HK-2 (cell line): ENCODE data around the gene NPTX1.

Experiments
- DNase-seq: peaks from one replicate; pipeline ENCODE4 v3.0.0-alpha.2; 2018; ENCODE audit not compliant: unreplicated experiment

The NPTX1 gene

DNA sequence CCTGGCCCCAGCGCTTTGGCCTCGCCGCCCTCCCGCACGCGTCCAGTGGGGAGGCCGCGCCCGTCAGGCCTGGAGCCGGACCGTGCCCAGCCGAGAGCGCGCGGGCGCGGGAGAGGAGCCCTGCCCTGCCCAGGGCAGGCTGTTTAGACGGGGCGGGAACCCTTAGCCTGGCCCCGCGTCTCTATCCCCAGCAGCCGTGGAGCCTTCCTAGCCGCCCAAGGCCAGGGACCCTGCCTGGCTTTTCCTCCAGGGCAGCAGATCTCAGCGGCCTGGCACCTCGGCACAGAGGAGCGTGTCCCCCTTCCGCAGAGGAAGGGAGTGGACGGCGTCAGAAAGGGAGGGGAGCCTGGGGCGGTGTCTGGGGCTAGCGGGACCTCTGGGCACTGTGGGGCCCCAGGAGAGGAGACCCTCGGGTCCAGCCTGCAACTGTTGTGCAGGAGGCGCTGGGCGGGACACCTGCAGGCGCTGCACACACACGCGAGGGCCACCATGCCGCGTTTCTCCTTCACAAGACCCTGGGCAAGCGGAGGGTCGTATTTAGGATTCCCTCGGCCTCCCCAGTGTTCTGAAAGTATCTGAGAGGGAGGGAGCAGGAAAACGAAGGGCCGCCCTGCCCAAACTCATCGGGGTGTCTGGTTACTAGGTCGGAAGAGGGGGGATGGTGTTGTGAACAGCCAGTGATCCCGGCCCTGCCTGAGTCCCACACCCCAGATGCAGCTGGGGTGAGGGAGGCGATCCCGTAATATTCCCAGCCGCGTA is 2.3 kb upstream of the NPTX1 start:
- no peak for DNase-seq

- no peak for DNase-seq
These were observed 1.5 kb upstream of the NPTX1 start for GRCh38 chr17:80477647-80478478.

- DNase-seq = no peak
These were observed 655 bp upstream of the NPTX1 start for GRCh38 chr17:80476877-80477646.

GRCh38 chr17:80474961-80475909 is 1.2 kb downstream of the NPTX1 start:
- no peak for DNase-seq

- DNase-seq = no peak
These were observed 2.0 kb downstream of the NPTX1 start for GRCh38 chr17:80474231-80474960.

- DNase-seq = no peak
These were observed 2.7 kb downstream of the NPTX1 start for GRCh38 chr17:80473701-80474100.

DNA sequence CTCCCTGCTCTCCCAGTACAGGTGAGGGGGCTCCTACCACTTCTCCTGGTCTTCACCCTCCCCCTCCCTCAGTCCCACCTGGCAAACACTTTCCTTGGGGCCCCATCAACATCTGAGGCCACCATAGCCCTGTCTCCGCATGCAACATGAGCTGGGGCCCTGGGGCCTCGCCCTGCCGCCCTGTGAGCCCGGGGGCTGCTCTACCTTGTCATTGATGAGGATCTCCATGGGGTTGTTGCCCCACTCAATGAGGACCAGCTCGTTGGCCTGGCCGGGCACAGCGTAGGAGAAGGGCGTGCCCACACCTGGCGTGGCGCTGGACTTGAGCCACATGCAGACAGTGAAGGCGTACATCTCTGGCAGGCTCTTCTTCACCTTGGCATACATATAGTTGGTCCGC is 3.4 kb downstream of the NPTX1 start:
- DNase-seq = no peak

GRCh38 chr17:80471922-80472321 is 4.5 kb downstream of the NPTX1 start:
- no peak for DNase-seq

DNA sequence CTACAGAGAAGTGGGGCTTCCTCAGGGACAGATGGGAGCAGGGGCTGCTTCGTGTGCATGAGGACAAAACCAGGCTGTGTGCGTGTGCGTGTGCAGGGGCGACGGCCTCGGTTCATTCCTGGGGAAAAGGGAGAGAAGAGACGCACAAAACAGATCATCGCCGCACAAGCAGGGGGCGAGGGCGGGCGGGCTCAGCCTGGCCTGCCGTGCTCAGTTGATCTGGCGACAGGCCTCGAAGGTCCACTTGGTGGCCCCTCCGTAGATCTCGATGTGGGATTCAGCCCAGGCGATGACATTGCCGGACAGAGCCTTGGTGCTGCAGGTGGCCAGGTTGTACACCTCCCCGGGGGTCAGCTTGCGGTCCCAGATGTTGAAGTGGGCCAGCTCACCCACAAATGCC is 5.8 kb downstream of the NPTX1 start:
- no peak for DNase-seq

DNA sequence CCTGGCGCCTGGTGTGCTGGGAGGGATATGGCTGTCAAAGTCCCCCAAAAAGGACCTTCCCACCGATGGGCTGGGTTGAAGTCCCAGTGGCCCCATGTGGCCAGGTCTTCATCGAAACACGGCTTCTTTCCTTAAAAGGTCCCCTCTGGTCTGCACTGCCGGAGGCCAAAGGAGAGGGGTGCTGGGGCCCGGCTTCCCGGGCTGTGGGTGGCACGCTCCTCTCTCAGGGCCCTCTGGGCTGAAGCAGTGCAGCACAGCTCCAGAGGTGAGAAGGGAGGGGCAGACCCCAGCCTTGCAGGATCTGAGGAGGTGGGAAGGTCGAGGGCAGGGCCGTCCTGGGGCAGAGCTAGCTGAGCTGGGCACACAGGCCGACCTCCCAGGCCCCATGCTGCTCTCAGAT is 6.7 kb downstream of the NPTX1 start:
- DNase-seq = no peak

GRCh38 chr17:80468781-80469493 is 7.5 kb downstream of the NPTX1 start:
- DNase-seq = no peak

DNA sequence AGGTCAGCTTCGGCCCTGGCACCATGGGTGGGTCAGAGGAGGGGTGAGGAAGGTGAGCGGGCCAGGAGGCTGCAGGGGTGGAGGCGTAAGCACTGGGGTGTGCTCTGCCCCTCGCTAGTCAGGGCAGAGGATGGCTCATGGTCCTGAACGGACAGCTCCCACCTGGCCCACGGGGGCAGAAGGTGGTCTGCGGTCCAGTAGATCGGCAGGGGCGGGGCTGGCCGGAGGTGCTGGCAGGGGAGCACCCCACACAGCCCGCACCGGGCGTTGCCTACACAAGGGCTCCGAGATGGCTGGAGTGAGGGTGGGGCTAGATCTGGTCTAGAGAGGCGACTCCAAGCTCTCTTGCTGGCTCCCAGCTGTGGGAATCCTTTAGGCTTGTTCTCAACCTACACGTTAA is 8.2 kb downstream of the NPTX1 start:
- no peak for DNase-seq

GRCh38 chr17:80466188-80466705 is 10.2 kb downstream of the NPTX1 start:
- DNase-seq = no peak

- DNase-seq = no peak
These were observed 11.0 kb downstream of the NPTX1 start for GRCh38 chr17:80465327-80465974.

- no peak for DNase-seq
These were observed 11.9 kb downstream of the NPTX1 start for GRCh38 chr17:80464486-80464885.

DNA sequence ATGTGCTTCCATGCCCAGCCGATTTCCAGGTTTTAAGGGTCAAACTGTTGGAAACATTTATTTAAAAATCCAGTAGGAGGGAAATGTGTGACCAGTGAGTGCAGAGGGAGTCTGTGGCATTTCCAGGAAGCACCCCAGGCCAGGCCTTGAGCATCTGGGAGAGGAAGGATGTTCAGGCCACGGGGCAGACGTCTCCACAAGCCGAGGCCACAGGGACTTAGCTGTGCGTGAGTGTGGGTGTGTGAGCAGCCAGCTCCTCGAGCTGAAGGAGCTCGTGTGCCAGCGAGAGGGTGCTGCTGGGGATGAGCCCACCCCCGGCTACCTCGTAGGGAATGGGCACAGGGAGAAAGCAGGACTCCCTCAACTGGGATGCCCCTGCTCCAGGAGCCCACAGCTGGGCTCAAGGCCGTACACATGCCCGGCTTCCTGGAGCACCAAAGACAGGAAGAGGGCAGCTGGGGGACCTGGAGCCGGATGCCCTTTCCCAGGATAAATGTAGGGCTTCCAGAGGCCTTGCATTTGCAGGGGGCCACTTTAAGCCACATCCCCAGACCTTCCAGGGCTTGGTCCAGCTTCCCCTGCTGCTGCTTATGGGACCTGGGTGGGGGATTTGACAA is 12.5 kb downstream of the NPTX1 start:
- DNase-seq = no peak

GRCh38 chr17:80461528-80462160 is 14.8 kb downstream of the NPTX1 start:
- DNase-seq = no peak

DNA sequence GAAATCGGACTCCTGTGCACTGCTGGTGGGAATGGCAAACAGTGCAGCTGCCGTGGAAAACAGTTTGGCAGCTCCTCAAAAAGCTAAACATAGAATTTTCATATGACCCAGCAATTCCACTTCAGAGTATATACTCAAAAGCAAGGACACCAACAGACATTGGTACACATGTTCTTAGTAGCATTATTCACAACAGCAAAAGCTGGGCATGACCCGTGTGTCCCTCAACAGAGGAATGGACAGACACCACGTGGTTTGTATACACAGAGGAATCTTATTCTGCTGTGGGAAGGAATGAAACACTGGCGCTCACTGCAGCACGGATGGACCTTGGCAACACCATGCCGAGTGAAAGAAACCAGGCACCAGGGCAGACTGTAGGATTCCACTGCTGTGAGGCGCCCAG is 16.0 kb downstream of the NPTX1 start:
- DNase-seq = no peak
